ENCODE data around the gene MAML3.

MAML3 gene

DNA sequence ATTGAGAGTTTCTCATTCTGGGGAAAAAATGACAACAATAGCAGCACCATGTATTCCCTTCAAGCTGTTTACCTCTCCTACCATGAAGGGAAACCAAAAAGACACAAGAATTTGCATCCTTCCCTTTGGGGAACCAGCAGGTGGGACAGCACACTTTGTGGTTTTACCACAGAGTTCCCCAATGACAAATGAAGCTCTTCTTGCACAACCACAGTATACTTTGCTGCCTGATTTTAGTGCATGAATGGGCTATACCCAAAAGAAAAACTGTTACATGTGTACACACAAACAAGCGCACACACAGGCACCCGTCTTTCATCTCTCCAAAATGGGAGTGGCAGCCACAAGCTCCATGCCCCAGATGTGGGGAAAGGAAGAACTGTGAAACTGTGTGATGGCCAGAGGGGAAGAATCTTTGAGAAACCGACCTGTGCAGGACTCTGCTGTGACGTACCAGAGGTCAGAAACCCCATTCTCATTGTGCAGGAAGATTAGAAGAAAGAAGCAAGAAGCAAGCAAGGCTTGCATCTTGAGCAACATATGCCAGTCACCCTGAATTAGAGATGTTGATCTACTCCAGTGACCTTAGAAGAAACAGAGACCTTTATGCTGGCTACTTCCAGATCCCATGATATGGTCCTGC is 2.7 kb upstream of the MAML3 start:
- no peak for DNase-seq (ENCODE audit: low read depth)

DNA sequence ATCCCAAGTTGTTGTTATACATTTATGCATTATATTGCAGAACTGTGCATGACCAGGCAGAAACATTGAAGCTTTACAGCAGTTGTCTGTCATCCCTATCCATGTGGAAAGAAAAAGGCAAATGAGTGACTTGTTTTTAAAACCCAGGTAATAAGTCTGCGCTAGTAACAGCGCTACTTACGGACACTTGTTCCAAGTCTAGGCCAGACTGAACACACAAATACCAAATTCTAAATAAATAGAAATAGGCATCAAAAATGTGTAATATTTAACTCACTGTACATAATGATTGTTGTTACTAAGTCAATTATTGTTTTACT is 548 bp upstream of the MAML3 start:
- DNase-seq (ENCODE audit: low read depth) = no peak

DNA sequence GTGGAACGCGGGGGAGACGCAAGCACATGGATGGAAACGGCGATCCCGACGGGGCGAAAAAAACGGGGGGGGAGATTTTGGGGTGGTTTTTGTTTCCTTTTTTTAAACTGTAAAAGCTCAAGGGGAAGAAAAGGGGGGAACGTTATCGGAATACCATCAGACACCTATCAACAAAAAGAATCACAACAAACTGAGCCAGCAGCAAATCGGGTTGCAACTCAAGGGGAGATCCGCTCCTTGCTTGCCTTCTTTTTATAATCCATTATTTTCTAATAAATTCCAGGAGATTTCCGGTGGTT is 616 bp downstream of the MAML3 start:
- no peak for DNase-seq (ENCODE audit: low read depth)

DNA sequence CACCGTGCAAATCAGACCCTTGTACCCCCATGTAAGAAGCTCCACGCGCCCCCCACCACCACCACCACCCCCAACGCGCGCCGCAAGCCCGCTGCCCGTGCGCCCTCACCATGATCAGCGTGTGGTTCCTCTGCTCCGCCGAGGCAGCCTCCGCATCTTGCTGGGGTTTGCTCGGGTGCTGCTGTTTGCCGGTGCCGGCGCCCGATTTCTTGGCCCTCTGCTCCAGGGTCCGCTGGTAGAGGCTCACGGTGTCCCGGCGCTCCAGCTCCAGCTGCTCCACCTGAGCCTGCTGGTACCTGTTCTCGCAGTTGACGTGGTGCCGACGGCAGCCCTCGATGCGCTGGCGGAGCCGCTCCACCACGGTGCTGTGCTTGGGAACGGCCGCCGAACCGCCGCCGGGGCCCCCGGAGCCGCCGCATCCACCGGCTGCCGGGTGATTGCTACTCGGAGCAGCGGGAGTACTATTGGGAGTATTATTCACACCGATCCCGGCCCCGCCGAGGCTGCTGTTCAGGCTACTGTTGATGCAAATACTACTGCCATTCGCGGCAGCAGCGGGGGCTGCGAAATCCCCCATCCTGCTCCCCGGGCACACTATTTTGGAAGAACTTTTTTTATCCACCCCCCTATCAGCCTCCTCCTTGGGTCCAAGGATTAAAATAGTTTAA is 1.1 kb downstream of the MAML3 start:
- no peak for DNase-seq (ENCODE audit: low read depth)

DNA sequence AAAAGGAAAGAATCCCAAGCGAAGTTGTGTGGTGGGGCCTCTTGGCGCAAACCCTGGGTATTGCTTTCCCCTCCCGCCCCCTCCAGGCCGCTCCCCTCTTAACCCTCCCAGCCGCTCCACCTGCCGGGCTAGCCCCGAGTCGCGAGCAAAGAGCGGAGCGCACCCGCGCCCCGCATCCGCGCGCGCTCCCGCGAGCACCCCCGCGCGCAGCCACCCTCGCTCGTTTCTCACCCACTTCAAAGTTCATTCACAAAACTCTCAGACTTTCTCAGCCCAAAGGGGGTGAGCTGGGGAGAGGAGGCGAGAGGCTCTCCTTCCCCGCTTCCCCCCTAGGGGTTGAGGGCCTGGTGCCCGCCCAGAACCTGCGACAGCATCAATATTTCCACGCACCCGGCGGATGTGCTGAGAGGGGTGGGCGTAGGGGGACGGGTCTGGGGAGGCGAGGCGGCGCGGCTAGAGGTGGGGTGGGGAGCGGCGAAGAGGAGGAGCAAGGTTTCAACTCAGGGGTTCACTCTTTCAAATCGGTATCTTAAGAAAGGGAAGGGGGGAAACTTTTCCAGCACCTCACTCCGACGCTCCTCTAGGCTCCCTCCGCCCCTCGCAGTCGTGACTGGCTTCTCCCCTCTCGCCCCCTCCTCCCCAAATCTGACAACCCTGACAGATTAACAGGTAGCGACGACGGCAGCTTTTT is 1.8 kb downstream of the MAML3 start:
- DNase-seq (ENCODE audit: low read depth) = no peak

DNA sequence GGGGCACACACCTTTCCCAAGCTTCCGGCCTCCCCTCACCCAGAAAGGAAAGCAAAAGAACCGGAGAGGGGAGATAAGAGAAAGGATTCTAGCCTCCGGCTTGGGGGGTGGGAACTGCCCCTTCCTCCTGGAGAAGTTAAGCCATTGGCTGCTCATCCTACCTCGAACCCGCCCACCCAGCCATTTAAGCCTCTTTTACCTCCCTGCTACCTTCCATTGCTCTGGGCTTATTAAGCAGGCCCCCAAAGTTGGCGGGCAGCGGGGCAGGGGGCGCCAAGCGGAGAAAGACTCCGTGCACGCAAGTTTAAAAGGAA is 2.3 kb downstream of the MAML3 start:
- peak; percentile 22 for DNase-seq (ENCODE audit: low read depth)

DNA sequence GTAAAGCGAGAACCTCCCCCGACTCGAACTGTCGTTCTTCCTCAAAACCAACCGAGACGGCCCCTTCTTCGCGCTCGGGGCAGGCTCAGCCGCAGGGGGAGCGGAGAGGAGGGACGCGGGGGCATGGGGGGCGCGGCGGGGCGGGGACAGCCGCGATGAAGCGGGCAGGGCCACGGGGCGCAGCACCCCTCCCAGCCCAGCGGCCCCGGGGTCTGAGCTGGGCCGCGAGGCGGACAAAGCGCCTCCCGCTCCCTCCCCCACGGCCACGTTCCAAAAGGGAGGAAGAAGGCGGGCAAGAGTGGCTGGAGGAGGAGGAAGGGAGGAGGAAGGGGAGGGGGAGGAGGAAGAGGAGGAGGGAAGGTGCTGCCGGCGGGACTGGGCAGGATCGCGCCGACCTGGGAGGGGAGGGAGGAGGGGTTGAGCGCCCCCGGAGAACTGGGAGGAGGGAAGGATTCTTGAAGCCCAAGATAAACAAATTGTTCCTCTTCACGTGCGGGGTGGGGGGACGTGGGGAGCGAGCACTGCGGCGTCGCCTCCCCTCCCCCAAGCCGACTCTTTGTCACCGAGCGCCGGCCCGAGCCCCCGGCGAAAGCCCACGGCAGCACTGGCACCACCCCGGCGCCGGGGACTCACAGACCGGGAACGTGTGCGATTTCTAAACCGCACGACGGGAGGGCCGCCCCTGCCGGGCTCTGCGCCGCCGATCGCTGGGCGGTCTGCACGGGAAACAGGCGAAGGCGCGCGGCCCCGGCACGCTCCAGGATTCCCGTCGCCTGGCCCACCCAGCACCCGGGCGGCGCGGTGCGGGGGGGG is 2.9 kb downstream of the MAML3 start:
- peak; percentile 51 for DNase-seq (ENCODE audit: low read depth)

DNA sequence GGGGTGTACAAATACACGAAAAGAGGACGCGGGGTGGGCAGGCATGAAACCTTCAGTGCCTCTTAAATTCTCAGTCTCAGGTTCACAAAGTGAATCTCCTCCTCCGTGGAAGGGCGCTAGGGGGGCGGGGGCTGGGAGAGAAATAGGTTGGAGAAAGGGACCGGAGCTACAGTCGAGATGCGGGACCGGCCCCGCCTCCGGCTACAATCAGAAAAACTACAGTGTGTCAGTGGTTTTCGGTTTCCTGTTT is 3.4 kb downstream of the MAML3 start:
- no peak for DNase-seq (ENCODE audit: low read depth)

DNA sequence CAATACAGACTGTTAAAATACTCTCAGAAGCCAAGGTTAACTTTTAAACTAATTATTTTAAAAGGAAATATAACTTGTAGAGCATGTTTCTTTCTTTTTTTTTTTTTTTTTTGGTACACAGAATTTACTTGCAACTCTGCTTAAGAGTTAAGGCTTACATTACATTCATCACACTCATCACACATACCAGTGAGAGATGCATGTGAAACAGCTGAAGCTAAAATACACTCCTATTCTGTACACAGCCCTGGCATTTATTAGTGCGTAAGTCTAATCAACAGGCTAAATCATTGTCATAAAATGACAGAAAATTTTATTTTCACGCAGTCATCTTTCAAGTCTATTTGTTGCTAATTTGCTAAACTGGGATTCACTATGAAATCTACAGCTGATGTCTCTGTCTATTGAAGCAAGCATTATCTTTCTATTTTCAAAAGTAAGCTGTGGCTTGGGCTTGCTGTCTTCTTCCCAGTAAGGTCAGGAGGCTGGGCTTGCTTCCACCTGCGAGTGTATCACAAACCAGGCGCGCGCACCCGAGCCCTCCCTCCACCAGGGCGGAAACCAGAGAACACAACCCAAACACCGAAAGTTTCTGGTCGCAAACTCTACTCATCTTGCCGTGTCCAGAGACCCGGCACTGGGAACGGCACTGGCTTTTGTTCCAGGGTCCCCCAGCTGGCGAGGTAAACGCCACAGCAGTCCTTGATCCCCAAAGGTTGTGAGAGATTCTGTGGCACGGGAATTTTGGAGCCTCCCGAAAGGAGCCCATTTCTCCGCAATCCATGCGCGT is 3.9 kb downstream of the MAML3 start:
- no peak for DNase-seq (ENCODE audit: low read depth)

DNA sequence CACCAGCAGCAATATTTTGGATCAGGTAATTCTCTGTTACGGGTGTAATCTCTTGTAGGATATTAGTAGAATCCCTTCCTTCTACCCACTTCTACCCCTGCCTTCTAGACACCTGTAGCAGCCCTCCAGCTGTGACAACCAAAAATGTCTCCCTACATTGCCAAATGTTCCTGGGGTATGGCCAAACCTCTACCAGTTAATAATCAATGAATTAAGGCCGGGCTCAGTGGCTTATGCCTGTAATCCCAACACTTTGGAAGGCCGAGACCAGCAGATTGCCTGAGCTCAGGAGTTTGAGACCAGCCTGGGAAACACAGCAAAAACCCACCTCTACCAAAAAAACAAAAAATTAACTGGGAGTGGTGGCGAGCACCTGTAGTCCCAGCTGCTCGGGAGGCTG is 9.9 kb downstream of the MAML3 start:
- DNase-seq (ENCODE audit: low read depth) = no peak

DNA sequence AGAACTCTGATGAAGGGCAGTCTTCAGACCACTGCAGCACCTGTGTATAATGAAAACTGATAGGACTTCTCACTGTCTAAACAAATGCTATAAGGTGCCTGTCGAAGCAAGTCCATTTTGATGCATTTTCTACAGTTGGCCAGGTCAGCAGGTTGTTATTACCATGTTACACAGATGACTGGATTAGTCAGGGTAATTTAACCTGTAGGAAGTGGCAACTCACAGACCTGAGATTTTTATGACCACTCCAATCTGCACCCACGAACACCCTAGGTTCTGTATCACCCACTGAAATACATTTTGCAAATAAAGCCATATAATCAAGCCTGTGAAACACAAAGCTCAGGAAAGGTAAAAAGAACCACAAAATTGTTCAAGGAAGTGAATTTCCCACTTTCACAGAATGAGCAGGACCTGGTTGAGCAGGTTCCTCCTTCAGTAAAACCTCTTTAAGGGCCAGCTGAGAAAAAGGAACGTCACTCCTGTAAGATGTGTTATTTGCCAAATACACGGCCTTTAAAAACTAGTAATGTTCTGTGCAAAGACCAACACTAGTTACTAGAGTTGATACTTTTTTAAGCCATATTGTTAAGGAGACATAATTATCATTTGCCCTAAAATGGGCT is 12.7 kb downstream of the MAML3 start:
- no peak for DNase-seq (ENCODE audit: low read depth)

DNA sequence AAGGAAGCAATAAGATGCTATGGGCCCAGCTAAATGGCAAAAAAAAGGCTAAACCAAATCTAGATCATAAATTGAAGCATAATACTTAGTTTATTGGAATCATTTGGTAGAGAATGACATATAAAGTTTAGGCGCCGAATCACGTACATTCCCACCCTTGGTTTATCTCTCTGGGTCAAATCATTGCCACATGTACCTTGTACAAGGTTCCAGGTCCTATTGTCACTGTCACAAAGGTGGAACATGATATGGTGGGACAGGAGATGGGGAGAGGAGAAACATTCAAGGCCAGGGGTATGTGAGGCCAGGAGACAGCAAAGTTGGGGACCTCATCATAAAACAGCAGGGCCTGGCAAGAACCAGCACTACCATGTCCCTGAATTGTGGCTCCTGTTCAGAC is 13.4 kb downstream of the MAML3 start:
- DNase-seq (ENCODE audit: low read depth) = no peak

DNA sequence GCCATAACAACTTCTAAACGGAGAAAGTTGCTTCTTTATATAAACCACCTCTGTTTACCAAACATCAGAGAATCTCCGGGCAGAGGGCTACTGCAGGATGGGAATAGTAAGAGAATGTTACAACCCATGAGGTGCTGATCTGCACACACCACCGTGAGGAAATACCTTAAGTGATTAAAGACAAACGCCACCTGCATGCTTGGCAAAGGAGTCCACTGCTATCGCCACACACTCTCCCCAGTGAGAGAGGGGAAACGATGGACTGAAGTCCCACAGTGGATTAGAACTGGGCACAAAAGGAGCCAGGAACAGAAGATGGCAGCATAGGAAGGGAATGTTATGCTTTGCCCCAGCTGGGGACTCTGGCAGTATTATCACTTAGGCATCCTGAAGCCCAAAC is 15.6 kb downstream of the MAML3 start:
- DNase-seq (ENCODE audit: low read depth) = no peak

DNA sequence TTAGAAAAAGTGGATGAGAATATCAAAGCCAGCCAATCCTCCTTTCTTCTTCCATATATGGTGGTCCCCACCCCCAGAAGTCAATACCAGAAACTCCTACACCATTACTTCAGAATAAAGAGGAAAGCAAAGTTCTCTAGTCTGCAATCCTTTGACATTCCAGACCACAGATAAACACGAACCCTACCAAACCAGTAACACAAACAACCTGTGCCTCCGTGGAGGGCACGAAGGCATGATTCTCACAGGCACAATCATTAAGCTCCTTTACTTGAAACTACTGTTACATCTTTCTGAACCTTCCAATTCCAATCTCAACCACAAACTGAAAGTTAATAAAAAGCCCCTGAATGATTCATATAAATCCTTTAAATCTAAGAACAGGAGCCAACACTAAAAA is 16.3 kb downstream of the MAML3 start:
- no peak for DNase-seq (ENCODE audit: low read depth)

DNA sequence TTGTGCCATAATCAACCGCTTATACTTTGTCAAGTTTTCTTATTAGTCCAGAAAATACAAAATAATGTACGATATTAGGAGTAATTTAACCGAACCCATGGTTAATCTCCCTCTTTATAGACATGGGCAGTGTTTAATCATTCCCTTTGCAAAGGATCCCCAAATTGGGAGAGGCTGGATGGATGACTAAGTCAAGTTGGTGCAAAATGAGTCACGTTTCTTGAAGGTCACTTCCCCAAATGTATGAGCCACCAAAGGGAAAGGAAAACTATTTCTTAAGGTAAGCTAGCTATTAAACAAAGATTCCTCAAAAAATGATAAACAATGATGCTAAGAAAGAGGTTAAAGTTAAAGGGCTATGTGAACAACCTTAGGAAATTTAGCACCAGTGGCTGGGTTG is 17.5 kb downstream of the MAML3 start:
- DNase-seq (ENCODE audit: low read depth) = no peak

DNA sequence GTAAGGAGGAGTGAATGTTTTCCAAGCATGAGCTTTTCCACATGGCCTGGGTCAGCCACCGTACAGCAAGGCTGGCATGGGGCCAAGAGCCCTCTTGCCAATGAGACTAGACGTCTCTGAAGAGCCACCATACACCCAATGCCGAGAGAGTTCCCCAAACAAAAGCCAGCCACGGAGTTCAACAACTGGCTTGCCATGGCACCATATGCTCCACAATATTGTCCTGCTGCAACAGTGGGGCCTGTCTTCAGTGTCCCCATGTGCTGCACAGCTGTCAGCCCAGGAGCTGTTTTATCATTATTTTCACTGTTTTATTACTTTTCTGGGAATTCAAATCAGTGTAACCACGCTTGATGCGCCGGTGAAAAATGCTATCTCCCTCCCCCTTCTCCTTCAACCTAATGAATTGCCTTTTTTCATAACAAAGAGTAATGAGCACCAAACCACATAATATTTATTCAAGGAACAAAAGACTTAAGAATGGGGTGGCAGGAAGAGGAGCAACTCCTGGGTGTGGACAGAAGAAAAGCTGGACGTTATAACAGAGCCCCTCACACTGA is 18.4 kb downstream of the MAML3 start:
- DNase-seq (ENCODE audit: low read depth) = no peak

DNA sequence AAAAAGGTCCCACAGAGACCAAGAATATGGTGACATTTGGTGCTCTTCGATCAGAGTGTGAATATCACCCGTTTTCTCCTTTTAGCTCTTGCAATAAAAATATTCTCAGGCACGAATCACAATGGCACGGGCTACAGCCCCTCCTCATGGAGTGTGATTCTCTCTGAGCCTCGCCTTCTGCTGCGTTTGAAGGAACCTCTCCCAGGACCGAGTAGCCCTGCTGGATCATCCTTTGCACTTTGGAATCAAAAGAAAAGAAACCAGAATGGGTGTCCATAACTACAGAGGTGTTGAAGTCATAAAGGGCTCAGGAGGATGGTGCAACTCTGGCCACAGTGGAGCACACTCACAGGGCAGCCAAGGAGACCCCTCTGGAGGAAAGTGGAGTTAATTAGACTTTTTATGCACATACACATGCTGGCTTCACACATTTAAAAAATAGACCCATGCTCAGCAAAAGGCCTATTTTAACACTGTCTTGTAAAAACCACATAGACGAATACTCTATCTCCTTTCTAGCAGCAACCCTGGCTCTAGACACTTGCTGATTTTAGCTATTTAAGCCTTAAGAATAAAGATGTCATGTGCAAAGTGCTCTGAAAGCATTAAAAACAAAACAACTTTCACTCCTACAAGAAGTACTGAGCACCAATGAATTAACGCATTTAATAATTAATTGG is 19.1 kb downstream of the MAML3 start:
- no peak for DNase-seq (ENCODE audit: low read depth)

DNA sequence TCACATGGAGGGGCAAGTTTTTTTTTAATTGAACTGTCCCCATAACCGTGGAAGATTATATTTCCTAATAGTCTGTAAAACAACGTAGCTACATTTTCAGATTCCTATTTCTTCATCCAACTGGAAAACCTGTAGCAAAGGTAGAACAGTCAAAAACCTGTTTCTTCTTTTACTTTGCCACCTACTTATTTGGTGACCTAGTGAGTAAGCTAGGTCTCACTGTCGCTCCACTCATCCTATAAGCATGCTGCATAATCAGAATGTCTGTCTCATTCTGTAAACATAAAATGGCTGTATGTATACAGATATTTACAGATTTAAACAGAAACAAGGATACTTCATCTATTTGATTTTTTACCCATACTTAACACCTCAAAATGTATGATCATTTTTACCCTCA is 20.4 kb downstream of the MAML3 start:
- DNase-seq (ENCODE audit: low read depth) = no peak

DNA sequence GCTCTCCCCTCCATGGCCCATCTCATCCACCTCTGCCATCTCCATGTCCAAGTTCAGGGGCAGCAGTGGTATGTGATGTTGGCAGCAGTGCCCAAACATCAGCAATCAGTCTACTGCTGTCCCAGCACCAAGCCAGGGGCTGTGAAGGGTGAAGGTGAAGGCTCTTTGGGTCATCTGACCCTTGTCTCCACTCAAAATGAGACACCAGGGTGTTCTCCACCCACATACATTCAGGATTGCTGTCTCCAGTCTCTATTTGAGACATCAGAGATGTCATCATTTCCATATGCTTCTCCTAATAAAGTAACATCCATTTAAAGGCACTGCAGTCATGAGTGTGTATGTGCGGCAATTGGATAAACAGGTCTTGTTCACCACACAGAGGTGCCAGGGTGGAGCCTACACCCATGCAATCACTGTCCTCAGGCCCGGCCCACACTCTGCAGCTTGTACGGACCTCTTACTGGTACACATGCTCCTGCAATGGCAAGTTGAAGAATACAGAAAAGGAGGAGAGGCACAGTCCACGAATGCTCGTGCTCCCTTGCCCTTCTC is 22.2 kb downstream of the MAML3 start:
- DNase-seq (ENCODE audit: low read depth) = no peak

DNA sequence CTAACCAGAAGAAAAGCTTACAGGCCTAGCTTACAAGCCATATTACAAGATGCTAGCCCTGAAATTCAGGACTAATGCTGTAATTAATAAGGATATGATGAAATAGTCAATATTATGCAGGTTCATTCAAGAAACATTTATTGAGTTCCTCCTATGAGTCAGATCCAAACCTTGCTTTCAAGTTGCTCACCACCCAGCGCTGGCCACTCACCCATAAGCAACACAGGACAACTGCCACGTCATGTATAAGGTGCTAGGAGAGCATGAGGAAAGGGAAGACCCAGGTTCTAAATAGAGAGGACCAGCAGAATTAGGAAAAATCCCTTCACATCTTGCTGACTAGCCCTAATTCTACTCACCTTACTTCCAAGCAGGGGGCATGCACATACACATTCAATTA is 23.3 kb downstream of the MAML3 start:
- DNase-seq (ENCODE audit: low read depth) = no peak

DNA sequence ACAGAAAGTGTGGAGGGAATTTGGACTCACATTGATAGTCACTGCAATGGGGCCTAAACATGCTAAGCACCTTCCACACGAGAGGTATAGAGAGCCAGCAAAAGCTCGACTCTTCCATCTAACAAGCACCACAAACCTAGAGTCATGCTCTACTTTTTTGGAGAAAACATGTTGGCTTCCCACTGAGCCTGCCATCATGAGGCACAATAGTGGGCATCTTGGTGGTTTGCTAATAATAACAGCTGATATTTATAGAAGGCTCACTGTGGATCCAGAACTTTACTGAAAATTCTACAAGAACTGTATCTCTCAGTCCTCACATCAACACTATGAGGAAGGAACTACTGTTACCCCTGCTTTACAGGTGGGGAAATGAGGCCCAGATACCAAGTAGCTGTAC is 26.6 kb downstream of the MAML3 start:
- DNase-seq (ENCODE audit: low read depth) = no peak
